ENCODE data around the gene CMYA5.
"Not testable (repeated sequence)": the region's sequence is repeated elsewhere in the genome, so short reads cannot be mapped to it uniquely, and the experiment has no call there.

The CMYA5 gene

GRCh38 chr5:79689541-79690466 lies at the start of gene CMYA5:
TSS of gene CMYA5 (plus strand) at chr5:79689836. CDS start at chr5:79689908, 72 bp downstream.
- no peak for DNase-seq

- DNase-seq, result peak; percentile 11
Measured at GRCh38 chr5:79640571-79641055, 49.0 kb upstream of the CMYA5 start.

GRCh38 chr5:79641414-79641813 lies 48.2 kb upstream of the CMYA5 start:
- no peak for DNase-seq

- peak; percentile 6 for DNase-seq
Measured at GRCh38 chr5:79642210-79642609, 47.4 kb upstream of the CMYA5 start.

GRCh38 chr5:79653843-79654242 lies 35.8 kb upstream of the CMYA5 start:
- no peak for DNase-seq

- no peak for DNase-seq
Measured at GRCh38 chr5:79663212-79663611, 26.4 kb upstream of the CMYA5 start.

- no peak for DNase-seq
Measured at GRCh38 chr5:79666758-79667157, 22.9 kb upstream of the CMYA5 start.

GRCh38 chr5:79672392-79672791 lies 17.2 kb upstream of the CMYA5 start:
- no peak for DNase-seq

GRCh38 chr5:79676354-79676753 lies 13.3 kb upstream of the CMYA5 start:
- DNase-seq, result peak; percentile 46

GRCh38 chr5:79682102-79682501 lies 7.5 kb upstream of the CMYA5 start:
- not testable (repeated sequence) for DNase-seq

GRCh38 chr5:79684782-79685181 lies 4.9 kb upstream of the CMYA5 start:
- DNase-seq, result no peak

- DNase-seq, result peak; percentile 23
Measured at GRCh38 chr5:79685627-79686026, 4.0 kb upstream of the CMYA5 start.

- peak; percentile 72 for DNase-seq
Measured at GRCh38 chr5:79686799-79687198, 2.8 kb upstream of the CMYA5 start.

GRCh38 chr5:79687889-79688288 lies 1.7 kb upstream of the CMYA5 start:
- no peak for DNase-seq

- DNase-seq, result no peak
Measured at GRCh38 chr5:79691007-79691406, 1.4 kb downstream of the CMYA5 start.

GRCh38 chr5:79692596-79692995 lies 3.0 kb downstream of the CMYA5 start:
- no peak for DNase-seq

GRCh38 chr5:79694183-79694582 lies 4.5 kb downstream of the CMYA5 start:
- DNase-seq, result no peak

GRCh38 chr5:79694652-79695051 lies 5.0 kb downstream of the CMYA5 start:
- DNase-seq, result no peak

GRCh38 chr5:79695526-79695925 lies 5.9 kb downstream of the CMYA5 start:
- no peak for DNase-seq

GRCh38 chr5:79697222-79698170 lies 7.9 kb downstream of the CMYA5 start:
- DNase-seq, result peak; percentile 71

GRCh38 chr5:79699763-79700400 lies 10.2 kb downstream of the CMYA5 start:
- no peak for DNase-seq

- peak; percentile 70 for DNase-seq
Measured at GRCh38 chr5:79702606-79703380, 13.2 kb downstream of the CMYA5 start.

All from HCEC 1CT (cell line).